HepG2 (cell line): ENCODE measurements around the gene CENPB. TPM values are rescaled to one million over a fixed set of nuclear protein-coding genes. Genes with fewer than 3 reads are reported as not detected.

Experiments used
- ATAC-seq: fragments of 200-7000 bp; cut with Tn5 transposase; 3 replicates; pipeline ENCODE4 v1.9.1; 2020; ENCODE audit warnings: mild to moderate bottlenecking, moderate library complexity
- BruUV-seq: library from RNA; stranded (reverse); fragments of 400-500 nt; replicated peaks from 2 replicates; lab custom pipeline; 2021; lab: Mats Ljungman, UMichigan
- CTCF ChIA-PET: fragments of 300-600 bp; formaldehyde crosslinking; extraction: SDS; loops from one replicate; lab custom pipeline; 2021; ENCODE audit warnings: low total read pairs, inconsistent platforms, low intra/inter-chr PET ratio; lab: Yijun Ruan, JAX
- POLR2A ChIA-PET: fragments of 350-600 bp; sonication (Branson Sonifier 250); formaldehyde crosslinking; loops from one replicate; lab custom pipeline; 2020; ENCODE audit warnings: antibody characterized with exemption, inconsistent platforms; lab: Yijun Ruan, JAX
- DNase-seq: peaks from one replicate; pipeline ENCODE4 v3.0.0-alpha.2; 2015; ENCODE audit warnings: low spot score
- FAIRE-seq: peaks from 3 replicates; lab custom pipeline; 2011; peaks lifted over from hg19 to GRCh38; lab: Jason Lieb, UNC
- H2AFZ ChIP-seq: one replicate; pipeline ENCODE4 v1.6.1; 2011; ENCODE audit warnings: low read length, inconsistent platforms
- H3K27ac ChIP-seq: fragments of 300-600 bp; 3 replicates; pipeline ENCODE4 v1.8.0; 2011; ENCODE audit warnings: mixed run types, mild to moderate bottlenecking, mixed read lengths, low read length, inconsistent platforms; ENCODE audit not compliant: insufficient read depth; ENCODE audit errors: extremely low read length
- H3K27me3 ChIP-seq, 2 experiments: fragments of 200-600 bp in 1 of 2; 2 replicates in 1 of 2; 3 replicates in 1 of 2; pipeline versions ENCODE4 v1.6.0 to v1.8.0; 2011; ENCODE audit warnings: low read length in 2 of 2, mild to moderate bottlenecking in 2 of 2, moderate library complexity in 2 of 2, inconsistent platforms in 1 of 2; ENCODE audit not compliant: insufficient read depth in 2 of 2, control insufficient read depth in 1 of 2
- H3K36me3 ChIP-seq, 2 experiments: fragments of 200-600 bp in 1 of 2; replicated peaks in 1 of 2; 2 replicates in 1 of 2; 3 replicates in 1 of 2; pipeline versions ENCODE4 v1.5.1 to v1.8.0; 2011; ENCODE audit warnings: low read length in 2 of 2, inconsistent platforms in 1 of 2; ENCODE audit not compliant: insufficient read depth in 2 of 2, control insufficient read depth in 1 of 2
- H3K4me1 ChIP-seq: 2 replicates; pipeline ENCODE4 v1.5.1; 2012; ENCODE audit warnings: low read length, inconsistent platforms; ENCODE audit not compliant: insufficient read depth
- H3K4me2 ChIP-seq: 2 replicates; pipeline ENCODE4 v1.6.0; 2011; ENCODE audit warnings: low read depth, low read length, inconsistent platforms
- H3K4me3 ChIP-seq, 3 experiments: fragments of 200-600 bp in 1 of 3; sonication (generic), shearing (Covaris generic) in 1 of 3; replicated peaks in 1 of 3; 2 replicates each; pipeline ENCODE4 v1.5.1; 2011 to 2016; ENCODE audit warnings: low read length in 3 of 3, inconsistent platforms in 2 of 3, low read depth in 2 of 3, mild to moderate bottlenecking in 2 of 3, control low read depth in 1 of 3, mixed read lengths in 1 of 3; ENCODE audit not compliant: insufficient read depth in 1 of 3
- H3K79me2 ChIP-seq: one replicate; pipeline ENCODE4 v1.6.1; 2011; ENCODE audit warnings: low read length, inconsistent platforms; ENCODE audit not compliant: insufficient read depth
- H3K9ac ChIP-seq: 2 replicates; pipeline ENCODE4 v1.6.0; 2011; ENCODE audit warnings: mild to moderate bottlenecking, low read depth, low read length, inconsistent platforms; ENCODE audit not compliant: insufficient read depth
- H3K9me3 ChIP-seq: 2 replicates; pipeline ENCODE4 v1.5.1; 2012; ENCODE audit warnings: mild to moderate bottlenecking, low read length
- H4K20me1 ChIP-seq: 2 replicates; pipeline ENCODE4 v1.6.0; 2011; ENCODE audit warnings: inconsistent platforms, mild to moderate bottlenecking, low read length, moderate library complexity; ENCODE audit not compliant: insufficient read depth
- ADNP ChIP-seq: sonication (generic); formaldehyde crosslinking; IDR thresholded peaks from 2 replicates; pipeline ENCODE4 v1.4.0; 2020; ENCODE audit warnings: missing genetic modification reagents
- CAMTA2 ChIP-seq: sonication (generic); formaldehyde crosslinking; IDR thresholded peaks from 2 replicates; pipeline ENCODE4 v1.4.0; 2020; ENCODE audit warnings: mild to moderate bottlenecking, missing genetic modification reagents, borderline replicate concordance
- GLI4 ChIP-seq: sonication (generic); formaldehyde crosslinking; IDR thresholded peaks from 2 replicates; pipeline ENCODE4 v1.5.1; 2020; ENCODE audit warnings: missing genetic modification reagents, mild to moderate bottlenecking, moderate library complexity, borderline replicate concordance
- ISL2 ChIP-seq: sonication (generic); formaldehyde crosslinking; IDR thresholded peaks from 2 replicates; pipeline ENCODE4 v1.5.0; 2020; ENCODE audit warnings: missing genetic modification reagents
- KAT2B ChIP-seq: fragments of 150-350 bp; IDR thresholded peaks from 2 replicates; pipeline ENCODE4 v1.6.1; 2014; ENCODE audit warnings: low read depth, low read length, borderline replicate concordance
- KDM2A ChIP-seq: sonication (generic); formaldehyde crosslinking; IDR thresholded peaks from 2 replicates; pipeline ENCODE4 v1.4.0; 2020; ENCODE audit warnings: low read depth, missing genetic modification reagents, borderline replicate concordance
- KMT2A ChIP-seq: sonication (generic); formaldehyde crosslinking; IDR thresholded peaks from 2 replicates; pipeline ENCODE4 v1.4.0; 2020; ENCODE audit warnings: missing genetic modification reagents
- MEF2D ChIP-seq: sonication (generic); formaldehyde crosslinking; IDR thresholded peaks from 2 replicates; pipeline ENCODE4 v1.5.1; 2020; ENCODE audit warnings: mild to moderate bottlenecking, missing genetic modification reagents
- PRMT3 ChIP-seq: sonication (generic); formaldehyde crosslinking; IDR thresholded peaks from 2 replicates; pipeline ENCODE4 v1.8.1; 2022; ENCODE audit warnings: low read depth, mild to moderate bottlenecking, moderate library complexity, missing genetic modification reagents, borderline replicate concordance
- RFX5 ChIP-seq: IDR thresholded peaks from 2 replicates; pipeline ENCODE4 v1.6.1; 2011; ENCODE audit warnings: low read depth, low read length, improper control_type of control experiment
- SALL2 ChIP-seq: sonication (generic); formaldehyde crosslinking; IDR thresholded peaks from 2 replicates; pipeline ENCODE4 v1.8.1; 2023; ENCODE audit warnings: mild to moderate bottlenecking, missing genetic modification reagents, inconsistent platforms
- SSRP1 ChIP-seq: IDR thresholded peaks from 2 replicates; pipeline ENCODE4 v1.6.1; 2016; ENCODE audit warnings: control low read depth
- ZNF446 ChIP-seq: sonication (generic); formaldehyde crosslinking; IDR thresholded peaks from 2 replicates; pipeline ENCODE4 v1.5.0; 2020; ENCODE audit warnings: mild to moderate bottlenecking, missing genetic modification reagents
- ZNF451 ChIP-seq: sonication (generic); formaldehyde crosslinking; IDR thresholded peaks from 2 replicates; pipeline ENCODE4 v1.5.0; 2020; ENCODE audit warnings: mild to moderate bottlenecking, missing genetic modification reagents
- ZNF550 ChIP-seq: sonication (generic); formaldehyde crosslinking; IDR thresholded peaks from 2 replicates; pipeline ENCODE4 v1.4.0; 2020; ENCODE audit warnings: mild to moderate bottlenecking, missing genetic modification reagents, borderline replicate concordance
- ZNF564 ChIP-seq: sonication (generic); formaldehyde crosslinking; IDR thresholded peaks from 2 replicates; pipeline ENCODE4 v1.8.1; 2023; ENCODE audit warnings: mild to moderate bottlenecking, missing genetic modification reagents
- ZNF773 ChIP-seq: sonication (generic); formaldehyde crosslinking; IDR thresholded peaks from 2 replicates; pipeline ENCODE4 v1.4.0; 2020; ENCODE audit warnings: missing genetic modification reagents, borderline replicate concordance
- whole genome bisulfite sequencing: methylation state at CpG from one replicate; pipeline ENCODE4 v1.1.6; 2017; ENCODE audit warnings: low lambda C conversion rate; 5-methylcytosine and 5-hydroxymethylcytosine counted together
- in situ Hi-C: cut with HindIII; loops from 2 replicates; pipeline ENCODE4 v1.10.0; 2017; ENCODE audit warnings: low pct_unique_long_range_greater_than_20kb; ENCODE audit not compliant: extremely low pct_ligation_motif_present
- intact Hi-C: fragments of 100-400 bp; cut with micrococcal nuclease; formaldehyde crosslinking; loops from one replicate; pipeline ENCODE4 v1.10.0; 2022; ENCODE audit not compliant: unreplicated experiment
- polyA plus RNA-seq, 8 experiments: library from polyadenylated mRNA; depleted of rRNA in 3 of 8; stranded (reverse) in 7 of 8; unstranded in 1 of 8; fragments of >200 nt; fragmentation: Illumina TruSeq in 4 of 8; extraction: Trizol in 4 of 8; gene quantifications; 2 replicates each; pipeline versions ENCODE4 v1.2.1 to v1.2.3, GENCODE V29; 2011 to 2016; ENCODE audit warnings: low read depth in 4 of 8, missing spikeins in 1 of 8, mixed read lengths in 1 of 8; ENCODE audit not compliant: insufficient read depth in 1 of 8
- total RNA-seq, 5 experiments: library from RNA; depleted of rRNA; stranded (reverse); fragments of >200 nt; fragmentation: Illumina TruSeq; extraction: Trizol; gene quantifications; 2 replicates each; pipeline ENCODE4 v1.2.3, GENCODE V29; 2016; ENCODE audit warnings: low read depth in 1 of 5
- TF ChIP-seq, protein P1 (sequence below): fragments of 450-650 bp; IDR thresholded peaks from 2 replicates; pipeline ENCODE4 v1.6.1; 2017
- TF ChIP-seq, protein P2 (sequence below): sonication (generic); formaldehyde crosslinking; IDR thresholded peaks from 2 replicates; pipeline ENCODE4 v1.4.0; 2020; ENCODE audit warnings: missing genetic modification reagents
- TF ChIP-seq, protein P3 (sequence below): sonication (generic); formaldehyde crosslinking; IDR thresholded peaks from 2 replicates; pipeline ENCODE4 v1.4.0; 2020; ENCODE audit warnings: mild to moderate bottlenecking, missing genetic modification reagents, borderline replicate concordance

Gene CENPB
- total and polyA plus RNA-seq, 2 of the 13 experiments (the other 11 are each of a cell fraction or from before 2014, with no cell fraction given): 10.4 to 54.5 TPM

DNA sequence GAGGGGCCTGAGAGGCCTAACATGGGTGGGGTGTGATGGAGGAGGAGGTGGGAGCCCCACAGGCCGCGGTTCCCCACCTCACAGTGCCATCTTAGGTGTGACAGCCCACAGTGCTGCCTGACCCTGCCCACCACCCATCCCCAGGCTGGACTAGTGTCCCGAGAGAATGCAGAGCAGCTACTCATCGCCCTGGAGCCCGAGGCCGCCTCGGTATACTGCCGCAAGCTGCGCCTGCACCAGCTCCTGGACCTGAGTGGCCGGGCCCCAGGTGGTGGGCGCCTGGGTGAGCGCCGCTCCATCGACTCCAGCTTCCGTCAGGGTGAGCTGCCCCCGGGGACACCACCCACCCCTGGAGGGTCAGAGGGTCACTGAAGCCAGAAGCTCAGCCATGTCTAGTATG is 38.5 kb downstream of the CENPB start:
- ATAC-seq (no peak), DNase-seq (no peak), FAIRE-seq (no peak)
- WGBS: 62% methylated on average over 4 of the region's 16 CpGs
- intact Hi-C loops (no loop called here), in situ Hi-C loops (no loop called here)
- Histone ChIP-seq H3K27ac (no peak overlapping the region), H3K9me3 (no peaks in the 10 kb centered on the region), H3K4me1 (peaks cover 52% of the 10 kb centered on the region), H3K36me3 (peaks cover 0 to 2% of the 10 kb centered on the region in 2 experiments; a peak in 3 of 5 replicates), H3K4me3 (no peak overlapping the region), H3K9ac (no peak overlapping the region), H3K4me2 (no peak overlapping the region), H2AFZ (no peak overlapping the region), H3K27me3 (peaks cover 10 to 47% of the 10 kb centered on the region in 2 experiments; a peak in 4 of 5 replicates), H3K79me2 (no peaks in the 10 kb centered on the region), H4K20me1 (no peaks in the 10 kb centered on the region)
- ChIA-PET CTCF (interaction anchor here (2.9 kb wide), 1 partner anchor 21 kb away, joined by 10 read pairs; the partner anchor contains the start of gene ADISSP), POLR2A (interaction anchor here (2.2 kb wide), 1 partner anchor 20 kb away, joined by 8 read pairs; the partner anchor contains the start of gene ADISSP)
- no TSS peak for BruUV-seq
- TF ChIP-seq, protein P1, sequence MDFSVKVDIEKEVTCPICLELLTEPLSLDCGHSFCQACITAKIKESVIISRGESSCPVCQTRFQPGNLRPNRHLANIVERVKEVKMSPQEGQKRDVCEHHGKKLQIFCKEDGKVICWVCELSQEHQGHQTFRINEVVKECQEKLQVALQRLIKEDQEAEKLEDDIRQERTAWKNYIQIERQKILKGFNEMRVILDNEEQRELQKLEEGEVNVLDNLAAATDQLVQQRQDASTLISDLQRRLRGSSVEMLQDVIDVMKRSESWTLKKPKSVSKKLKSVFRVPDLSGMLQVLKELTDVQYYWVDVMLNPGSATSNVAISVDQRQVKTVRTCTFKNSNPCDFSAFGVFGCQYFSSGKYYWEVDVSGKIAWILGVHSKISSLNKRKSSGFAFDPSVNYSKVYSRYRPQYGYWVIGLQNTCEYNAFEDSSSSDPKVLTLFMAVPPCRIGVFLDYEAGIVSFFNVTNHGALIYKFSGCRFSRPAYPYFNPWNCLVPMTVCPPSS: no peak
- TF ChIP-seq ISL2 (CRISPR knock-in tag): no peak
- no peak for TF ChIP-seq KAT2B
- no peak for TF ChIP-seq GLI4
- no peak for TF ChIP-seq SALL2 (CRISPR knock-in tag)
- no peak for TF ChIP-seq ZNF446
- TF ChIP-seq, protein P2, sequence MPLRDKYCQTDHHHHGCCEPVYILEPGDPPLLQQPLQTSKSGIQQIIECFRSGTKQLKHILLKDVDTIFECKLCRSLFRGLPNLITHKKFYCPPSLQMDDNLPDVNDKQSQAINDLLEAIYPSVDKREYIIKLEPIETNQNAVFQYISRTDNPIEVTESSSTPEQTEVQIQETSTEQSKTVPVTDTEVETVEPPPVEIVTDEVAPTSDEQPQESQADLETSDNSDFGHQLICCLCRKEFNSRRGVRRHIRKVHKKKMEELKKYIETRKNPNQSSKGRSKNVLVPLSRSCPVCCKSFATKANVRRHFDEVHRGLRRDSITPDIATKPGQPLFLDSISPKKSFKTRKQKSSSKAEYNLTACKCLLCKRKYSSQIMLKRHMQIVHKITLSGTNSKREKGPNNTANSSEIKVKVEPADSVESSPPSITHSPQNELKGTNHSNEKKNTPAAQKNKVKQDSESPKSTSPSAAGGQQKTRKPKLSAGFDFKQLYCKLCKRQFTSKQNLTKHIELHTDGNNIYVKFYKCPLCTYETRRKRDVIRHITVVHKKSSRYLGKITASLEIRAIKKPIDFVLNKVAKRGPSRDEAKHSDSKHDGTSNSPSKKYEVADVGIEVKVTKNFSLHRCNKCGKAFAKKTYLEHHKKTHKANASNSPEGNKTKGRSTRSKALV (CRISPR knock-in tag): no peak
- no peak for TF ChIP-seq KMT2A (CRISPR knock-in tag)
- 0 out of 2 replicates have a peak, but pooled peaks have one; percentile 3 for TF ChIP-seq KDM2A
- no peak for TF ChIP-seq SSRP1 (CRISPR knock-in tag)
- TF ChIP-seq ZNF550 (CRISPR knock-in tag): no peak
- TF ChIP-seq, protein P3, sequence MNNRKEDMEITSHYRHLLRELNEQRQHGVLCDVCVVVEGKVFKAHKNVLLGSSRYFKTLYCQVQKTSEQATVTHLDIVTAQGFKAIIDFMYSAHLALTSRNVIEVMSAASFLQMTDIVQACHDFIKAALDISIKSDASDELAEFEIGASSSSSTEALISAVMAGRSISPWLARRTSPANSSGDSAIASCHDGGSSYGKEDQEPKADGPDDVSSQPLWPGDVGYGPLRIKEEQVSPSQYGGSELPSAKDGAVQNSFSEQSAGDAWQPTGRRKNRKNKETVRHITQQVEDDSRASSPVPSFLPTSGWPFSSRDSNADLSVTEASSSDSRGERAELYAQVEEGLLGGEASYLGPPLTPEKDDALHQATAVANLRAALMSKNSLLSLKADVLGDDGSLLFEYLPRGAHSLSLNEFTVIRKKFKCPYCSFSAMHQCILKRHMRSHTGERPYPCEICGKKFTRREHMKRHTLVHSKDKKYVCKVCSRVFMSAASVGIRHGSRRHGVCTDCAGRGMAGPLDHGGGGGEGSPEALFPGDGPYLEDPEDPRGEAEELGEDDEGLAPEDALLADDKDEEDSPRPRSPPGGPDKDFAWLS (CRISPR knock-in tag): no peak
- no peak for TF ChIP-seq ZNF773 (CRISPR knock-in tag)
- no peak for TF ChIP-seq RFX5
- TF ChIP-seq CAMTA2: no peak
- TF ChIP-seq ZNF451 (CRISPR knock-in tag): no peak
- TF ChIP-seq ZNF564 (CRISPR knock-in tag): no peak
- no peak for TF ChIP-seq MEF2D (CRISPR knock-in tag)
- TF ChIP-seq ADNP (CRISPR knock-in tag): no peak
- no peak for TF ChIP-seq PRMT3 (CRISPR knock-in tag)
